NK-92 treated with Interleukin-12 subunit alpha and Interleukin-12 subunit beta, amount 100 ng/mL, for 24 hours (cell line): Measurements from ENCODE around the gene CACUL1.

Source experiments
- DNase-seq: peaks from one replicate; lab custom pipeline; 2025; lab: John Stamatoyannopoulos, UW

CACUL1 gene

GRCh38 chr10:118732245-118733165 lies 22.3 kb downstream of the CACUL1 start:
- DNase-seq: no peak

- DNase-seq: no peak
These were observed 23.9 kb downstream of the CACUL1 start for GRCh38 chr10:118730756-118731456.

DNA sequence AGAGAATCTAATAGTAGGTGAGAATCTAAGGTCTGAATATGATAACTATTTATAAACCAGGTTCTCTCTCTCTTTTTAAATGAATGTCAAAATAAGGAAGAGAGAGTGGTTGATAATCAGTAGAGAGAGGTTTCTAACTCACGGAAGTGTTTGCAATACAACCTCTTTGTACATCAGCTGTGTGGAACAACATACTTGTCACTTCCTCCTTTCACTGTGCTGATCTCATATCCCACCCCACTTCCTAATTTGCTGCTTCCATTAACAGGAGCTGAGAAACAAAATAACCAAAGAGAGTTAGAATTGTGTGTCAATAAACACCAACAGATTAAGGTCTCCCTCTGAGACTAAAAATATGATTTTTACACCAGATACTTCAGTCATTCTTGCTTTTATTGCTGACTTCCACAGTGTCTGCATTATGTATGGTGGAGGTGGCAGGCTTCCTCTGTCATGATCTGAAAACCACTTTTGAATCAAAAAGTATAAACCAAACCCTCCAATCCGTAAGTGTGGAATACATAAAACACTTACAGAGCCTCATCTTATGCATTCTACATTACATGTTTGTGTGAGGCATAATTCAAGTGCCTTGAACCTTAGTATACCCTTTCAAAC lies 25.0 kb downstream of the CACUL1 start:
- no peak for DNase-seq

DNA sequence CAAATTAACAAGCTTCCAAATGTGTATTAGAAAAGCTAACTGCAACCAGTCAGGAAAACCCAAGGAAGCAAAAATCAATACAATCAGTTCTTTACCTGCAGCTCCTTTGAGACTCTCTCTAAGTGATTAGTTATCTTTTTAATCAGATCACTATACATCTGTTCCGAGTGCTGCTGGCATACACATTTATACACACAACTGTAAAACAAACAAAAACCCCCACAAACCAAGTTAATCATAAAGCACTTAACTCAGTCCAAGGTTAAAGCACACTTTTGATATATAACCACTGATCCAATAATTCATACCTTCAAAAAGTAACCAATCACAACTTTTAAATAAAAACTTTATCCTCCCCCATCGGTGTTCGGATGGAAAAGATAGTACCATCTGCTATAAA lies 25.6 kb downstream of the CACUL1 start:
- DNase-seq: no peak

DNA sequence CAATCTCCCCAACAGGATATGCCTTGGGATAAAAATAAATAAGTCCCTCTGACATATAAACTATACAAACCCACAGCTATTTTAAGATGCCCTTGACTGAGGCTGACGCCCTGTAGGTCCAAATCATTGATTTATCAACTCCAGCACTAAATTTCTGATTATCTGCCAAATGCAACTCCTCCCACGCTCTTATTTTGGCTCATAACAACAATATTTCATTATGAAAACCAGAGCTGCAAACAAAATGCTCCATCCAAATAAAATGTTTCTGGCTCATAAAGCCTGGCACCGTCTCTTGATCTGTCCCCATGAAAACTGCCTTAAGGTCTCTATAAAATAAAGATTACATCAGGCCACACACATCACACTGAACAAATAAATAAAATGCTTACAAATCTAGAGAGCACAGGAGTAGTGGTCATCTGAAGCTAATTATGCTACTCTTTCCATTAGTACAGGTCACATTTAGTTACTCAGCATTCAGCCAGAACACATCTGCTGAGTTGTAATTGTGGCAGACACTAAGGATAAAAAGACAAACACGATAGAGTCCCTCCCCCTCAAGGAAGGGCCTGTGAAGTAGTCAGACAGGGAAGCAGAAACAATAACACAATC lies 28.8 kb downstream of the CACUL1 start:
- DNase-seq: no peak

- DNase-seq: no peak
These were observed 31.3 kb downstream of the CACUL1 start for GRCh38 chr10:118723466-118723865.

GRCh38 chr10:118721539-118721876 lies 33.3 kb downstream of the CACUL1 start:
- no peak for DNase-seq

DNA sequence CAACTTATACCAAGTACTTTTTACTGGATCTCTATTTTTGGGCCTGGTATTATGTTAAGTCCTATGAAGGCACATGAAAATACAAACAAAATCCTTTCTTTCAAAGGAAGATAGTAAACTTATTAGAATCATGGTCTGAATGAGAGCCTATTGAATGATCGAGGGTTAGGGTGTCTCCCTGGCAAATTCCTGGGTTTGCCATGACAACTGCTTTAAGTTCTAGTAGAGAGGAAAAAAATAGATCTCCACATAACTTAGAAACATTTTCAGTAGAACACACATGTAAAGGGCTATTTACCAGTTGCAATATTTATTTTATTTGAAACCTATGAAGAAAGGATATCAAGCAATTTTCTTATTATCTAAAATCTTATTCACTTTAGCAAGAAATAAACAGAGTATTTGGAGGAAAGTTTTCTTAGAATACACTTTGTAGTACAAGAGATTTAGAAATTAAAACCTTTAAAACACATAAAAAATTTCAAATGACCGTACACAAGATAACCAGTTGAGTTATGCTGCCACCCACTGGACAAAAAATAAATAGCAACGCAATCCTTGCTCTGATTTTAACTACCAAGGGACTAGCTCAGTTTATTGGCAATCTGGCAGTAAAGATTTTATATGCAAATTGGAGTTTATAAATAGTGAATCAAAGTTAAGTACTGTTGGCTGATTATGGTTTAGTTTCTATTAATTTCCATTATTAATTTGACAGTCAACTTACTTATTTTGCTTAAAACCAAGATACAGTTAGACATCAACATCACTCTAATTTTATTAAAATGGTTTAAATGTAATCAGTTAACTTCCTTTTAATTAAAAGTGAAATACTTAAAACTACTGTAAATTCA lies 33.9 kb downstream of the CACUL1 start:
- no peak for DNase-seq

DNA sequence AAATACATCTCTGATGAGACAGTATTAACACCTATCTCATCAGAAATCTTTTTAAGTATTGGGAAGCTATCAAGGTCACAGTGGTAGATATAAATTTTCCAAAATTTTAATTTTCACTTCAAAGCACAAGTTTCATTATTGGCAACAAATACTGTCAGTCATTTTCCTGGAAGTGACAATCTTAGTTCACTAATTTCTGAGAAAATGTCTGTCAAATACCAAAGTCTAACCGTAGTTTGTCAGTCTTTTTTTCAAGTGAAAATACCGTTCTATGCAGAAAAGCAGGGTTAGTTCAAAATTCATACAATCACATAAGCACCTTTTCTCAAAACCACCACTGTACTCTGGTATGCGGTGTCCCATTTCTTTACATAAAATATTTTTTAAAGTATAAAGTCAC lies 40.4 kb downstream of the CACUL1 start:
- DNase-seq: no peak

- no peak for DNase-seq
These were observed 41.7 kb downstream of the CACUL1 start for GRCh38 chr10:118712930-118713634.

DNA sequence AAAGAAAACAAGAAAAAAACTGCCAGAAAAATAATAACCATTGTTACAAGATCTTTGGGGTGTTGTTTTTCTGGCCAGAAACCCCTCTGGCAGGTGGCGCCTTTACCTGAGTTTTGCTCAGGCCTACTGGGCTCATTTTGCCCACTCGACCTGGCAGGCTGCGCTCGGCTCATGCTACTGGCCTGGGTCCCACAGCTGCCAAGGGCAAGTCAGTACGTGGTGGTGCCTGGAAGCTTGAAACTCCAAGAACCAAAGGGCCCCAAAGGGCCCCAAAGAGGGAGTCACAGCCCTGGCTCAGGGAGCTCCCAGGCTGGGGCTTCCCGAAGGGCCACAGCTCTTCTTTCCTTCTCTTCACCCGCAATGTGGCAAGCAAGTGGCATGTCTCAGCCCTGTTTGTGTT lies 42.7 kb downstream of the CACUL1 start:
- no peak for DNase-seq

DNA sequence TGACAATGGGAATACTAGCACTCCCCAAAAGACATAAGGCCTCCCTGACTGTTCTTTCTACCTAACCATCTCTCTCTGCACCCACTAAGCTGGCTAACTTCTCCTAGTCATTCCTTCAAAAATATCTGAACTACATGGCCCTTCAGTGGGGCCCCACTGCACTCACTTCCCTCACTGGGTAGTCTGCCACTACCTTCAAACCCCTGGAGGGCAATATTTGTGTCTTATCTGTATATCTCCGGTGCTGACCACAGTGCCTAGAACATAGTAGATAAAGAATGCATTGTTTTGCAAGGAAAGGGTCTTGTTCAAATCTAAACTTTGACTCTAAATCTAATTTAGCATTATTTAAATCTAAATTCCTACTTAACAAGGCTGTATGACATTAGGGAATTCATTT lies 44.3 kb downstream of the CACUL1 start:
- DNase-seq: no peak

DNA sequence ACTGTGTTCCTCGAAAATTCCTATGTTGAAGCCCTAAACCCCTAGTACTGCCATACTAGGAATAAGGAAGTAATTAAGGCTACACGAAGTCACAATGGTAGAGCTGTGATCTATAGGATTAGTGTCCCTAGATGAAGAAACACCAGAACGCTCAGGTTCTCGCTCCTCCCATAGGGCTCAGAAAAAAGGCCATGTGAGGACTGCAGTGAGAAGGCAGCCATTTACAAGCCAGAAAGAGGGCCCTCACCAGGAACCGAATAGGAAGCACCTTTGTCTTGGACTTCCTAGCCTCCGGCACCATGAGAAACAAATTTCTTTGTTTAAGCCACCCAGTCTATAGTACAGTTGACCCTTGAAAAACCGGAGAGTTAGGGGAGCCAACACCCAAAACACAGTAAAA lies 46.2 kb downstream of the CACUL1 start:
- DNase-seq: no peak

DNA sequence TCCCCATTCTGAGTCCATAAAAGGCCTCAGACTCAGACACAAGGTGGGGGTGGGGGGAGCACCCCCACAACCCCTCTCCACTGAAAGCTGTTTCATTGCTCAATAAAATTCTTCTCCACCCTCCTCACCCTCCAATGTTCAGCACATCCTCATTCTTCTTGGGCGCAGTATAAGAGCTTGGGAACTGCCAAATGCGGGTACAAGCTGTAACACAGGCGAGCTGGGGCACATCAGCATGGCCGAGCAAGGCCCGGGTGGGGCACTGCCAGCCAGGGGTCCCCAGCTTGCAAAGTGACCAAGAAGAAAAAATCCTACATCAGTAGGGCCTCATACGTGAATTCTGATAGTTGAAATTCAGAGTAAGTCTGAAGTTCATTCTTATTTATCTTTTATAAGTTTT lies 50.1 kb downstream of the CACUL1 start:
- DNase-seq: no peak

DNA sequence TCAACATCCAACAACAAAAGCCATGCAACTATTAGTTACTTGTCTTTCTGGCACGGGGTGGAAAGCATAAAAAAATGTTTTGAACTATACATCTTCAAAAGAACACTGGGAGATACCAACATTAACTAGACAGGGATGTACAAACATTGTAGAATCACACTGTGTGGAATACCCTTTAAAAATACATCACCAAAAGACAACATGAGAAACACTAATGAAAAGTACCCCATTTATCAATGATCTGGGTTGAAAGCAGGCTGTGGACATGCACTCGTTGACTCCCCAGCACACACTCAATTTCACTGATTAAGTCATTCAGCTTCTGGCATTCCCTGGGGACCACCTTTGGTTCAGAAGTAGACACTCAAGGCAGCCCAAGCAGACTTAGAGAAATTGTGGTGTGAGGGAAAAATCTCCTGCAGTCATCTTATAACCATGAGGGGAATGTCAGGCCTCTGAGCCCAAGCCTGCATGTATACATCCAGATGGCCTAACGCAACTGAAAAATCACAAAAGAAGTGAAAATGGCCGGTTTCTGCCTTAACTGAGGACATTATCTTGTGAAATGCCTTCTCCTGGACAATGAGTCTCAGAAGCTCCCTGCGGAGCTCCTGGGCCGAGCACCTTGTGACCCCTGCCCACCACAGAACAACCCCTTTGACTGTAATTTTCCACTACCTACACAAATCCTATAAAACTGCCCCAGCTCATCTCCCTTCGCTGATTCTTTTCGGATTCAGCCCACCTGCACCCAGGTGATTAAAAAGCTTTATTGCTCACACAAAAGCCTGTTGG lies 53.0 kb downstream of the CACUL1 start:
- no peak for DNase-seq

DNA sequence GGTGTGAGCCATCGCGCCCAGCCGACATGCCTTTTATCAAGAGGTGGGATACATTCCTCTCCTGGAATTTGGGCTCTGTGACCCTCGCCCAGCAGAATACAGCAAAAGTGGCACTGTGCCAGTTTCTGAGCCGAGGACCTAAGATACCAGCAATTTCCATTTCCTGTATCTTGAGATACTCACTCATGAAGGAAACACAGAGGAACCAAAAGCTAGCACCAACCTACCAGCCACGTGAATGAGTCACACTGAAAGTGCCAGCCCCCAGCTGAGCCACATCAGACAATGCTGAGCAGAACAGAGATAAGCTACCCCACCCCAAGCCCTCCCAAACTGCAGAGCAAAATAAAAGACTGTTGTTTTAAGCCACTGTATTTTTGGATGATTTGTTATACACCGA lies 56.3 kb downstream of the CACUL1 start:
- peak; percentile 22 for DNase-seq

- no peak for DNase-seq
These were observed 59.9 kb downstream of the CACUL1 start for GRCh38 chr10:118694848-118695247.

- DNase-seq: no peak
These were observed 61.9 kb downstream of the CACUL1 start for GRCh38 chr10:118692872-118693271.

DNA sequence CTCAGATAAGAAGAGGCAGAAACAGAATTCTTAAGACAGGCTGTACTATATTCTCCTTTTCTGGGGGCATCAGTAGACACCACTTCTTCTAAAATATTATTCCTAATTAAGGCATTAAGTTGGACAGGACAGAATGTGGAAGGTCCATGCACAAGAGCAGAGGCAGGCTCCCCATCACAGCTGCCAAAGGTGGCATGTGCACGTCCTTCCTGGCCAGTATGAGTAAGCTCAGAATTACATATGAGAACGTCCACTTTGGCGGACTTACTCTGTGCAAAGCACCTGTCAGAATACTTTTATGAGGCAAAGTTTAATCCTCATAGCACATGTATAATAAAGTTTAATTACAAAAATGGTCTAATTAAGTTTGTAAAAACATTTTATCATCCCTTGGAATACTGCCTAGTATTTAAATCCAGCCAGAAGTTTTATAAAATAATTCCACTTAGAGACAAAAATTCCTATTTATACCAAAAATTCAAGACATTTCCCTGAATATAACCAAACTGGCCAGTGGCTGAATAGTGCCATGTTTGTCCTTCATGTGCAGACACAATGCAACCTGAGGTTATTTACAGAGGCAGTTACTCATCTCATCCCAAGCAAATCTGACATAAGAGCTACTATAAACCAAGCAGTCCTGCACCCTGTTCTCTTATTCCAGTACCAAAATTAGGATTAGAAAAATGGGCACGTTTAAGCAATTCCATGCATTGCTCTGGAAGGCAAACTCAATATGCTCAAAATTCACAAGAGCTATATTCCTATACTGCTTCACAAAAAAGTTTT lies 65.5 kb downstream of the CACUL1 start:
- DNase-seq: no peak
